Right lobe of liver (tissue), 4 donors: ENCODE results near the gene SCNN1A.

Source experiments
- POLR2A ChIP-seq: fragments of 450-650 bp; IDR thresholded peaks from one replicate; pipeline ENCODE4 v1.6.1; 2017; ENCODE audit warnings: antibody characterized with exemption, mild to moderate bottlenecking
- TF ChIP-seq, protein P1 (sequence below), 4 donors: fragments of 200-600 bp in 3 of 4; fragments of 450-650 bp in 1 of 4; IDR thresholded peaks; one replicate each; pipeline versions ENCODE4 v1.5.1 to v1.8.0; 2016 to 2022; ENCODE audit warnings: antibody characterized with exemption in 4 of 4, mild to moderate bottlenecking in 2 of 4
- donor health status: DM: no; HTN: no; CAD: no.
- donor health status: DM: no; HTN: no; CAD: no.
- donor health status: DM: no; HTN: yes; CAD: no.

DNA sequence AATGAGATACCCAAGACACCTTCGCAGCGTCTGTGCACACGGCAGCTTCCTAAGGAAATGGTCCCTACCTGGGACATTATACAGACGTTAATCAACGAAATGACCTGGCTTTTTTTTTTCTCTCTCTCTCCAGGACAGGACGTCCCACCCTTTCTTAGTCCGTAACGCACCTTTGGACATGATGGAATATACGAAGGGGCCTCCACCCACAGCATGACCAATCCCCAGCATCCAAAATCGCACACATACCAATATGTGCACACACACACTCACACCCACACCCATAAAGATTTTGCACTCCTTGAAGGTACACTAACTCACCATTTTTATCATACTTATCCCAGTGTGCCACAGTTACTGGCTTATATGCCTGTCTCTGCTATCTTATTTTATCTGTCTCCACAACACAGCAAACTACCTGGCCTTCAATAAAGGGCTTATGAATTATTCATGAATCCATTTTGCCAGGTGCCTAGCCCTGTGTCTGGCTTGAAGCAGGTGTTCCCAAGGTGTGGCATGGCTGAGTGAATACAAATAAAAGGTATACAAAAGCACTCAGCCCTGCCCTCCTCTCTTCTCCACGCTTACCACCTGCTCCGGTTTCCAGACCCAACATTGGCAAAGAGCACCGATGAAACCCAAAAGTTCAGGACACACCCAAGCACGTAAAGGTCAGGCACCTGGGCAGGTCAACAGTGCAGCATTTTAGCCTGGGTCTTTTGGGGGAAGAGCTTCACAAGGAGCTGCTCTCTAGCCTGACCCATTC, 2.2 kb downstream of the SCNN1A start:
- TF ChIP-seq, protein P1, sequence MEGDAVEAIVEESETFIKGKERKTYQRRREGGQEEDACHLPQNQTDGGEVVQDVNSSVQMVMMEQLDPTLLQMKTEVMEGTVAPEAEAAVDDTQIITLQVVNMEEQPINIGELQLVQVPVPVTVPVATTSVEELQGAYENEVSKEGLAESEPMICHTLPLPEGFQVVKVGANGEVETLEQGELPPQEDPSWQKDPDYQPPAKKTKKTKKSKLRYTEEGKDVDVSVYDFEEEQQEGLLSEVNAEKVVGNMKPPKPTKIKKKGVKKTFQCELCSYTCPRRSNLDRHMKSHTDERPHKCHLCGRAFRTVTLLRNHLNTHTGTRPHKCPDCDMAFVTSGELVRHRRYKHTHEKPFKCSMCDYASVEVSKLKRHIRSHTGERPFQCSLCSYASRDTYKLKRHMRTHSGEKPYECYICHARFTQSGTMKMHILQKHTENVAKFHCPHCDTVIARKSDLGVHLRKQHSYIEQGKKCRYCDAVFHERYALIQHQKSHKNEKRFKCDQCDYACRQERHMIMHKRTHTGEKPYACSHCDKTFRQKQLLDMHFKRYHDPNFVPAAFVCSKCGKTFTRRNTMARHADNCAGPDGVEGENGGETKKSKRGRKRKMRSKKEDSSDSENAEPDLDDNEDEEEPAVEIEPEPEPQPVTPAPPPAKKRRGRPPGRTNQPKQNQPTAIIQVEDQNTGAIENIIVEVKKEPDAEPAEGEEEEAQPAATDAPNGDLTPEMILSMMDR (IDR thresholded peaks at IDR 0.05): no peak
- TF ChIP-seq POLR2A: no peak
